Pons (tissue), 1 donor: ENCODE data around the gene C2orf15.
A peak's percentile ranks its signal among the peaks of the same experiment; 100 is the strongest.
"Not testable (repeated sequence)": the region's sequence is repeated elsewhere in the genome, so short reads cannot be mapped to it uniquely, and the experiment has no call there.

ENCODE experiments used
- DNase-seq: peaks from one replicate; pipeline ENCODE4 v3.0.0-alpha.2; 2016; ENCODE audit warnings: low spot score

Gene C2orf15

GRCh38 chr2:99166218-99166617 is 24.7 kb downstream of the C2orf15 start:
- DNase-seq: no peak

- no peak for DNase-seq
These were observed 28.0 kb downstream of the C2orf15 start for GRCh38 chr2:99169534-99169933.

GRCh38 chr2:99171377-99172140 is 30.1 kb downstream of the C2orf15 start:
- DNase-seq: no peak

- DNase-seq: peak; percentile 96
These were observed 39.5 kb downstream of the C2orf15 start, which contains the start of the genes MITD1 and MRPL30 for GRCh38 chr2:99180755-99181623. Gene MITD1 (minus strand): TSS chr2:99181058. CDS start chr2:99180981, 77 bp downstream. Gene MRPL30 (plus strand): TSS chr2:99181184. CDS start chr2:99186204, 5,020 bp downstream.

- peak; percentile 6 for DNase-seq
These were observed 40.1 kb downstream of the C2orf15 start for GRCh38 chr2:99181624-99182000.

DNA sequence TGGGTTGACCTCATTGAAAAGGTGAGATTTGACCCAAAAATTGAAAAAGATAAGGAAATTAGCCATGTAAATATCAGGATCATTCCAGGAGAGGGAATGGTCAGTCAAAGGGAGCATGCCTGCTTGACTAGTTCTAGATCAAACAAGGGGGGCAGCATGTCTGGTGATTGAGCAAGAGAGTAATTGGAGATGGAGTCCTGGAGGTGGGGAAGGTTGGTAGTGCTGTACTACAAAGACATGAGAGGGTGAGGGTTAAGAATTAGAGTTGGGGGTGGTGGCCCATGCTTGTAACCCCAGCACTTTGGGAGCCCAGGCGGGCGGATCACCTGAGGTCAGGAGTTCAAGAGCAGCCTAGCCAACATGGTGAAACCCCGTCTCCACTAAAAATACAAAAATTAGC is 41.5 kb downstream of the C2orf15 start:
- no peak for DNase-seq

DNA sequence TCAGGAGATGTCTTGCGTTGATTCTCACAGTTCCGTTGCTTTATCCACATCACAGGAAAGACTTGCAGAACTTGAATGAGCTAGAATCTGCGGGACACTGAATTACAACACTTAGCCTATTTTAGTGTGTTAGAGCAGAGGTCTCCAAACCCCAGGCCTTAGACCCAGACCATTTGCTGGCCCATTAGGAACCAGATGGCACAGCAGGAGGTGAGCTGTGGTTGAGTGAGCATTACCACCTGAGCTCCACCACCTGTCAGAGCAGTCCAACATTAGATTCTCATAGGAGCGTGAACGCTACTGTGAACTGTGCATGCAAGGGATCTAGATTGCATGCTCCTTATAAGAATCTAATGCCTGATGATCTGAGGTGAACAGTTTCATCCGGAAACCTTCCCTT is 43.3 kb downstream of the C2orf15 start:
- DNase-seq: no peak

- DNase-seq: no peak
These were observed 45.5 kb downstream of the C2orf15 start for GRCh38 chr2:99187011-99187410.

- no peak for DNase-seq
These were observed 46.9 kb downstream of the C2orf15 start for GRCh38 chr2:99188357-99188756.

DNA sequence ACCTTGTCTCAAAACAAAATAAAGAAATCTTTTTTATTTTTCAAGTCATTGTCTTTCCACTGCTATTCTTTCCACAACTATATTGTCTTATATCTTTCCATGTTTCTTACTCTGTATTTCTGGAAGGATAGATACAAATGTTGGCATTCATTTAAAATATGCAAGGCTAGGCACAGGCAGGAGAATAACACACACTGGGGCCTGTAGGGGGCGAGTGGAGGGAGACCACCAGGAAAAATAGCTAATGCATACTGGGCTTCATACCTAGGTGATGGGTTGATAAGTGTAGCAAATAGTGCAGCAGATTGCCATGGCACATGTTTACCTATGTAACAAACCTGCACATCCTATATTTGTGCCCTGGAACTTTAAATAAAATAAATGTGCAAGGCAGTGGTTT is 49.0 kb downstream of the C2orf15 start:
- no peak for DNase-seq

DNA sequence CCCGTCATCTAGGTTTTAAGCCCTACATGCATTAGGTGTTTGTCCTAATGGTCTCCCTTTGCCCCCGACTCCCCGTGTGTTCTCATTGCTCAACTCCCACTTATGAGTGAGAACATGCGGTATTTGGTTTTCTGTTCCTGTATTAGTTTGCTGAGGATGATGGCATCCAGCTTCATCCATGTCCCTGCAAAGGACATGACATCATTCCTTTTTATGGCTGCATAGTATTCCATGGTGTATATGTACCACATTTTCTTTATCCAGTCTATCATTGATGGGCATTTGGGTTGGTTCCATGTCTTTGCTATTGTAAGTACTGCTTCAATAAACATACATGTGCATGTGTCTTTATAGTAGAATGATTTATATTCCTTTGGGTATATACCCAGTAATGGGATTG is 50.9 kb downstream of the C2orf15 start:
- not testable (repeated sequence) for DNase-seq

- DNase-seq: no peak
These were observed 56.8 kb downstream of the C2orf15 start for GRCh38 chr2:99198103-99198841.

DNA sequence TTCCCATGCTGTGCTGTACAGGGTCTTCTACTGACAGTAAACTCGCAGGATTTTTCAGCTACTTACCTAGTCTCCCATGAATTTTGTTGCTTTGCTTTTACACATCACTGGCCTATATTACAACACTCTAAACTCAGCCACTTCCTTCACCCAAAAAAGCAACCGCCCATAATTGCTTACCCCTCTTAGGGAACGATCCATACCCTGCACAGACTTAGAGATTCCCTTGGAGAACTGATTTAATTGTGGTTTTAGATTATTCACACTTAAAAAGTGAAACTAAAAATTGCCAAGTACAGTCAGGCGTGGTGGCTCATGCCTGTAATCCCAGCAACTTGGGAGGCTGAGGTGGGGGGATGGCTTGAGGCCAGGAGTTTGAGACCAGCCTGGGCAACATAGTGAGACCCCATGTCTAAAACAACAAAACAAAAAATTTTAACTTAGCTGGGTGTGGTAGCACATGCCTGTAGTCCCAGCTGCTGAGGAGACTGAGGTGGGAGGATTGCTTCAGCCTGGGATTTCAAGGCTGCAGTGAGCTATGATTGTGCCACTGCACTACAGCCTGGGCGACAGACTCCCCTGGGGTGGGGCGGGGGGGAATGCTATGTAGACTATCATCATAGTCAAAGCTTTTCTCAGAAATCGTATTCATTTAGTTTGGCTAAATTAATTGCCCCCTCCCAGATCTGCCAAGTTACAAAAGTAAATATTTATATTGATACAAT is 58.7 kb downstream of the C2orf15 start:
- no peak for DNase-seq
